Retinal pigment epithelial cell (primary cell): ENCODE results near the gene SLC22A2.

Experiments
- DNase-seq: peaks from one replicate; pipeline ENCODE4 v3.0.0-alpha.2; 2010; ENCODE audit warnings: low read depth
- H3K4me3 ChIP-seq: 2 replicates; pipeline ENCODE4 v1.5.1; 2011; ENCODE audit warnings: mild to moderate bottlenecking, low read length, control low read depth, moderate library complexity
- CTCF ChIP-seq: conservative IDR thresholded peaks from 2 replicates; pipeline ENCODE4 v1.5.1; 2011; ENCODE audit warnings: low read depth, low read length, control low read depth, inconsistent platforms

SLC22A2 gene

DNA sequence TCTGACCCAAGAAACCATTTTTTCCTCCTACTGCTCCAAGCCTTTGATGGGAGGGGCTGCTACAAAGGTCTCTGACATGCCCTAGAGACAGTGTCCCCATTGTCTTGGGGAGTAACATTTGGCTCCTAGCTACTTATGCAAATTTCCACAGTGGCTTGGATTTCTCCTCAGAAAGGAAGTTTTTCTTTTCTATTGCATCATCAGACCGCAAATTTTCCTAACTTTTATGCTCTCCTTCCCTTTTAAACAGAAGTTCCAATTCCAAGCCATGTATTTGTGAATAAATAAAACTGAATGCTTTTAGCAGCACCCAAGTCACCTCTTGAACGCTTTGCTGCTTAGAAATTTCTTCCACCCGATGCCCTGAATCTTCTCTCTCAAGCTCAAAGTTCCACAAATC lies 51.0 kb downstream of the SLC22A2 start:
- H3K4me3 ChIP-seq, result no peak overlapping the region
- no peak for DNase-seq
- no peak for TF ChIP-seq CTCF

- no peak for DNase-seq
- no peak overlapping the region for H3K4me3 ChIP-seq
- TF ChIP-seq CTCF, result no peak
These were observed 53.9 kb downstream of the SLC22A2 start for GRCh38 chr6:160204710-160205109.

DNA sequence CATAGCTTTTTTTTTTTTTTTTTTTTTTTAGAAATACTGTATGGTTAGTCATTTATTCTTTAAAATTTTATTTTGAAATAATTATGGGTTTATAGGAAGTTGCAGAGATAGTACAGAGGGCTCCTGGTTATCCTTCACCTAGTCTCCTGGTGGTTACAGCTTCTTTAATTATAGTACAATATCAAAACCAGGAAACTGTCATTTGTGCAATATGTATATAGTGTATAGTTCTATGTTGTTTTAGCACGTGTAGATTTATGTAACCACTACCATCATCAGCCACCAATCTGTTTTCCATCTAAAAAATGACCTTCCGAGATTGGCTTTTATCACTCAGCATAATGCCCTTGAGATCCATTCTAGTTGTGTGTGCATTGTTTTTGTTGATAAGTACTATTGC lies 54.7 kb downstream of the SLC22A2 start:
- H3K4me3 ChIP-seq, result no peak overlapping the region
- DNase-seq, result no peak
- TF ChIP-seq CTCF, result no peak

GRCh38 chr6:160203522-160203921 lies 55.1 kb downstream of the SLC22A2 start:
- no peak overlapping the region for H3K4me3 ChIP-seq
- TF ChIP-seq CTCF, result no peak
- no peak for DNase-seq

DNA sequence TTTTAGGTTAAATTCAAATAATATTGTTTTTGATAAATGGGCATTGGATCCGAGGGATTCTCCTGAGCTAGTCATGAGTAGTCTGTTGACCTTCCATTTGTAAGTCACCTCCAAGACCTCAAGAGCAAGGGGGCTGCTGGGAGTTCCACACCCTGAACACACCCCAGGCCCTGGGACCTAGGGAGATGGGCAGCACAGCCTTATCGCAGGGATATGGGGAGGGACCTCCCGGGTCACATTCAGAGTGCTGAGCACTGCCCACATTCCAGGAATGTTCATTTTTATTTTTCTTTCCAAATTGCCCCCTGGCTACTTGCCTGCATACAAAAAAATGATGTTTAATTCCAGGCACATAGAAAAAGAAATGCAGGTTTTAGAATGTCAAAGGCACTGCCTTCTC lies 55.5 kb downstream of the SLC22A2 start:
- DNase-seq, result no peak
- TF ChIP-seq CTCF, result no peak
- H3K4me3 ChIP-seq, result no peak overlapping the region

DNA sequence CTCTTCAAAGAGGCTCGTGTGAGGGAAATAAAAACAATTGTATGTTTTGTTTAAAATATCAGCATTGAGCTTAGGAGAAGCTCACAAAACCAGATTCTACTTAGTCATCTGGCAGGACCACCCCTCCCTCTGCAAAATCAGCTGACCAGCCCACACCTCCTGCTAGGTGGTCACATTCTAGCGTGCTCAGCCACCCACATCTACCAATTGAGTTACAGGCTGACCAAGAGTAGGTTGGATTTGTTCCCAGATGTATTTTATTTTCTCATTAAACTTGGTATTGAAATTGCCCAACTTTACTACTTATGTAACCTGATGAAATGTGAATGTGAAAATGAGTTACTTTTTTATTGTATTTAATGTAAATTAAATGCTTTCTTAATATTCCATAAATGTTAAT lies 56.2 kb downstream of the SLC22A2 start:
- peak; percentile 2 for DNase-seq
- H3K4me3 ChIP-seq, result no peak overlapping the region
- no peak for TF ChIP-seq CTCF

- no peak for TF ChIP-seq CTCF
- no peak for DNase-seq
- no peak overlapping the region for H3K4me3 ChIP-seq
These were observed 57.6 kb downstream of the SLC22A2 start for GRCh38 chr6:160201061-160201460.
